GM21528 (cell line): Measurements from ENCODE around the gene ID1.
"Not testable (repeated sequence)": the region's sequence is repeated elsewhere in the genome, so short reads cannot be mapped to it uniquely, and the experiment has no call there.

ENCODE experiments used
- ATAC-seq: cut with Tn5 transposase; IDR thresholded peaks from one replicate; pipeline ENCODE4 v1.9.1; 2021; ENCODE audit warnings: mild to moderate bottlenecking, moderate library complexity; ENCODE audit not compliant: unreplicated experiment, low FRiP score

The ID1 gene

GRCh38 chr20:31630187-31630790, 25.2 kb downstream of the ID1 start:
- no peak for ATAC-seq

- ATAC-seq, result no peak
Measured at GRCh38 chr20:31632548-31633338, 27.7 kb downstream of the ID1 start.

- no peak for ATAC-seq
Measured at GRCh38 chr20:31633339-31633914, 28.3 kb downstream of the ID1 start.

GRCh38 chr20:31637660-31638059, 32.6 kb downstream of the ID1 start, which contains the start of gene COX4I2:
TSS of gene COX4I2 (plus strand) at chr20:31637912. CDS start at chr20:31639018, 1,106 bp downstream.
- ATAC-seq, result no peak

GRCh38 chr20:31638317-31638716, 33.2 kb downstream of the ID1 start:
- no peak for ATAC-seq

- no peak for ATAC-seq
Measured at GRCh38 chr20:31638816-31639215, 33.7 kb downstream of the ID1 start.

- no peak for ATAC-seq
Measured at GRCh38 chr20:31640259-31640658, 35.2 kb downstream of the ID1 start.

- ATAC-seq, result no peak
Measured at GRCh38 chr20:31641391-31641790, 36.3 kb downstream of the ID1 start.

GRCh38 chr20:31642837-31643236, 37.7 kb downstream of the ID1 start:
- no peak for ATAC-seq

- ATAC-seq, result no peak
Measured at GRCh38 chr20:31643522-31643921, 38.4 kb downstream of the ID1 start.

GRCh38 chr20:31644701-31645100, 39.6 kb downstream of the ID1 start:
- ATAC-seq, result no peak

GRCh38 chr20:31648104-31648503, 43.0 kb downstream of the ID1 start:
- ATAC-seq, result not testable (repeated sequence)

- ATAC-seq, result no peak
Measured at GRCh38 chr20:31652917-31653396, 47.9 kb downstream of the ID1 start.

GRCh38 chr20:31653561-31653960, 48.5 kb downstream of the ID1 start:
- no peak for ATAC-seq

GRCh38 chr20:31654534-31654933, 49.4 kb downstream of the ID1 start:
- no peak for ATAC-seq
